ENCODE results near the gene CNTRL. TPM values are rescaled to one million over a fixed set of nuclear protein-coding genes. Genes with fewer than 3 reads are reported as not detected.
A peak's percentile ranks its signal among the peaks of the same experiment; 100 is the strongest.

CNTRL gene
- total RNA-seq, 1 experiment from 2014 or later, result 94.6 TPM

DNA sequence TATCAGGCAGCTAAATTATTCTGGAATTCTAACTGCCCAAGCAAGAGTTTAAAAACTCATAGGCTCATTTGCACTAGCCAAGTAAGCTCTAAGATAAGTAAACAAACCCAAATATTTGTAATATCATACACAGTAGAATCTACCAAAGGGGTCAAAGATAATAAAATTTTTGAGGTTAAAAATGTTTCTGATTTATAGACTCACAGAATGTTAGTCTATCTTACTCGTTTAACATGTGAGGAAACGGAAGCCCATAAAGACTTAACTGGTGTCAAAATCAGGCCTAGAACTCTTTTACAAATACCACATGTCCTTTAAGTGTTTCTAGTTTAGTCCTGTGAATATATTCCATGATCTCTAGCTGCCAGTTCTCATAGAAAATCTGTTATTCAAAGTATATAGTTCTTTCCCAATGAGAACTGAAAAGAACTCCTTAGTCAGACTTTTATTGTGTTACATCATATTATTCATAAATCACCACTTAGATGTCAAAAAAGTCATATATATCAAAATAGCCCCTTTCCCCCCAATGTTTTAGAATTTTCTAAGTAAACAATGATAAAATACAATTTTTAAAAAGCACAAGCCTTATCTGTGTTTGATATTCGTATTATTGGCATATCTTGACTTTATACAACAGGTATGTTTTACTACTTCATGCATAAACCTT lies 113.0 kb downstream of the CNTRL start:
- no peaks in the 10 kb centered on the region for H3K9me3 ChIP-seq (ENCODE audit: low read length)
- peak overlapping the region; percentile 83 for H3K27ac ChIP-seq (ENCODE audit: low read length)
- H3K4me3 ChIP-seq (ENCODE audit: low read length), result no peak overlapping the region
- H3K4me2 ChIP-seq (ENCODE audit: low read depth, low read length, poor library complexity, severe bottlenecking), result peak overlapping the region; percentile 58
- no peaks in the 10 kb centered on the region for H3K9me2 ChIP-seq (replicated peaks; ENCODE audit: insufficient read depth, low read length)
- H3K79me2 ChIP-seq (ENCODE audit: low read length), result peaks cover 98% of the 10 kb centered on the region
- H3K27me3 ChIP-seq (ENCODE audit: low read length), result no peaks in the 10 kb centered on the region
- peaks cover 46% of the 10 kb centered on the region for H3K36me3 ChIP-seq (ENCODE audit: insufficient read depth, low read length)
- peaks cover 32% of the 10 kb centered on the region for H4K20me1 ChIP-seq (ENCODE audit: insufficient read depth, low read depth, low read length)
- DNase-seq, result no peak
- H3K4me1 ChIP-seq (ENCODE audit: low read length), result peaks cover 99% of the 10 kb centered on the region
- 0 out of 2 replicates have a peak overlapping the region, but pooled peaks have one; percentile 3 for H3K9ac ChIP-seq (ENCODE audit: low read length)
- no peak overlapping the region for H2AFZ ChIP-seq (ENCODE audit: low read length)

DNA sequence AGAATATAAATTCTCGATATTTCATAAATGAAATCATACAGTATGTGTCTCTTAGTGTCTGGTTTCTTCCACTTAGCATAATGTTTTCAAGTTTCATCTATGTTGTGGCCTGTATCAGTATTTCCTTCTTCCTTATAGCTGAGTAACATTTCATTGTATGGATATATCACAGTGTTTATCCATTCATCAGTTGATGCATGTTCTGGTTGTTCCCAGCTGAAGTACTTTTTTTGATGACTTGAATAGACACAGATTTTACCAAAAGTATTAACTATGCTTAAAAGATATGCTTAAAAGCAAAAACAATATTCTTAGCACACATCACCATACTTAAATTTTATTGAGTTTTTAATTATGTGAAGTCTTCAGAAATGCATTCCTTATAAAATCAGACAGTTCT lies 114.3 kb downstream of the CNTRL start:
- Histone ChIP-seq H3K9me3 (ENCODE audit: low read length) (no peaks in the 10 kb centered on the region), H3K27me3 (ENCODE audit: low read length) (no peaks in the 10 kb centered on the region), H3K79me2 (ENCODE audit: low read length) (peaks cover 98% of the 10 kb centered on the region), H3K9me2 (replicated peaks; ENCODE audit: insufficient read depth, low read length) (no peaks in the 10 kb centered on the region), H3K27ac (ENCODE audit: low read length) (0 out of 2 replicates have a peak overlapping the region, but pooled peaks have one; percentile 19), H4K20me1 (ENCODE audit: insufficient read depth, low read depth, low read length) (peaks cover 30% of the 10 kb centered on the region), H3K36me3 (ENCODE audit: insufficient read depth, low read length) (peaks cover 46% of the 10 kb centered on the region), H2AFZ (ENCODE audit: low read length) (no peak overlapping the region), H3K4me2 (ENCODE audit: low read depth, low read length, poor library complexity, severe bottlenecking) (no peak overlapping the region), H3K4me1 (ENCODE audit: low read length) (peaks cover 99% of the 10 kb centered on the region), H3K4me3 (ENCODE audit: low read length) (no peak overlapping the region), H3K9ac (ENCODE audit: low read length) (no peak overlapping the region)
- DNase-seq, result no peak

GRCh38 chr9:121189660-121190059 lies 114.9 kb downstream of the CNTRL start:
- Histone ChIP-seq H2AFZ (ENCODE audit: low read length) (no peak overlapping the region), H3K27me3 (ENCODE audit: low read length) (no peaks in the 10 kb centered on the region), H3K27ac (ENCODE audit: low read length) (peak overlapping the region; percentile 79), H3K4me2 (ENCODE audit: low read depth, low read length, poor library complexity, severe bottlenecking) (no peak overlapping the region), H3K36me3 (ENCODE audit: insufficient read depth, low read length) (peaks cover 46% of the 10 kb centered on the region), H3K9ac (ENCODE audit: low read length) (no peak overlapping the region), H3K79me2 (ENCODE audit: low read length) (peaks cover 98% of the 10 kb centered on the region), H3K4me1 (ENCODE audit: low read length) (peaks cover 99% of the 10 kb centered on the region), H4K20me1 (ENCODE audit: insufficient read depth, low read depth, low read length) (peaks cover 32% of the 10 kb centered on the region), H3K9me3 (ENCODE audit: low read length) (no peaks in the 10 kb centered on the region), H3K4me3 (ENCODE audit: low read length) (no peak overlapping the region), H3K9me2 (replicated peaks; ENCODE audit: insufficient read depth, low read length) (no peaks in the 10 kb centered on the region)
- DNase-seq, result no peak

GRCh38 chr9:121191235-121191634 lies 116.5 kb downstream of the CNTRL start:
- Histone ChIP-seq H3K27ac (ENCODE audit: low read length) (peak overlapping the region; percentile 79), H3K27me3 (ENCODE audit: low read length) (no peaks in the 10 kb centered on the region), H3K9me2 (replicated peaks; ENCODE audit: insufficient read depth, low read length) (no peaks in the 10 kb centered on the region), H3K36me3 (ENCODE audit: insufficient read depth, low read length) (peaks cover 44% of the 10 kb centered on the region), H3K4me1 (ENCODE audit: low read length) (peaks cover 99% of the 10 kb centered on the region), H3K9me3 (ENCODE audit: low read length) (no peaks in the 10 kb centered on the region), H2AFZ (ENCODE audit: low read length) (no peak overlapping the region), H3K4me2 (ENCODE audit: low read depth, low read length, poor library complexity, severe bottlenecking) (peak overlapping the region; percentile 93), H3K9ac (ENCODE audit: low read length) (no peak overlapping the region), H3K79me2 (ENCODE audit: low read length) (peaks cover 98% of the 10 kb centered on the region), H4K20me1 (ENCODE audit: insufficient read depth, low read depth, low read length) (peaks cover 44% of the 10 kb centered on the region), H3K4me3 (ENCODE audit: low read length) (no peak overlapping the region)
- DNase-seq, result no peak

- H3K4me1 ChIP-seq (ENCODE audit: low read length), result peaks cover 99% of the 10 kb centered on the region
- H3K27me3 ChIP-seq (ENCODE audit: low read length), result no peaks in the 10 kb centered on the region
- peak; percentile 81 for DNase-seq
- no peaks in the 10 kb centered on the region for H3K9me2 ChIP-seq (replicated peaks; ENCODE audit: insufficient read depth, low read length)
- peaks cover 34% of the 10 kb centered on the region; the same call in 1 of the 2 replicates for H3K36me3 ChIP-seq (ENCODE audit: insufficient read depth, low read length)
- H4K20me1 ChIP-seq (ENCODE audit: insufficient read depth, low read depth, low read length), result peaks cover 53% of the 10 kb centered on the region
- peaks cover 99% of the 10 kb centered on the region for H3K79me2 ChIP-seq (ENCODE audit: low read length)
- H2AFZ ChIP-seq (ENCODE audit: low read length), result no peak overlapping the region
- peak overlapping the region; percentile 93 for H3K4me2 ChIP-seq (ENCODE audit: low read depth, low read length, poor library complexity, severe bottlenecking)
- no peak overlapping the region for H3K9ac ChIP-seq (ENCODE audit: low read length)
- H3K27ac ChIP-seq (ENCODE audit: low read length), result peak overlapping the region; percentile 79
- H3K4me3 ChIP-seq (ENCODE audit: low read length), result peak overlapping the region; percentile 34
- no peaks in the 10 kb centered on the region for H3K9me3 ChIP-seq (ENCODE audit: low read length)
Measured at GRCh38 chr9:121192518-121192917, 117.8 kb downstream of the CNTRL start.

DNA sequence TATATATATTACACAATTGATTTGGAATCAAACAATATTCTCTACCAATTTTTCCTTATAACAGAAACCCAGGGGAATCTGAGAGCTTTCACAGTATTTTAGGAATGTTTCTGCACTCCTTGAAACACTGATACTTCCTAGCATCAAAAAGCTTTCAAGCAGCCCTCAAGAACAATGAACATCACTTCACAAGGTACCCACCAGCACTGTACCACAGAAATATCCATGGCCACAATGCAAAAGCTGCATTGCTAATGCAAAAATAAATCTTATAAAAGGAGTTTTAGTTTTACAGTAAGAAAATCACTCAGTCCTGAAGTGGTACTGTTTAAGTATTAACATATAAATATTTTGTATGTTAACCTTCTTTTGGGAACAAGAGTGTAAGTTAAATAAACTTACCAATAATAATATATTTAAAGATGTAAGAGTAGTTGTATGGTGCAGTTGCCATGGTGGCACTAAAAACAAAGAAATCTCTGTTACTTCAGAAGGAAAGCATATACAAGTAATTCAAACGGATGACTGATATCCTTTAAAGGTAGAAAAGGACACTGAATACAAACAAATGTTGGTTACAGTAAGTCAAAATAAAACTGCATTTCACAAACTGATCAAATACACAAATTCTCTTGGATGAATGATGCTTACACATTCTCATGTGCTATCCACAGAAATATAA lies 118.3 kb downstream of the CNTRL start:
- H3K9me2 ChIP-seq (replicated peaks; ENCODE audit: insufficient read depth, low read length), result no peaks in the 10 kb centered on the region
- no peaks in the 10 kb centered on the region for H3K27me3 ChIP-seq (ENCODE audit: low read length)
- no peak overlapping the region for H3K9ac ChIP-seq (ENCODE audit: low read length)
- H3K4me3 ChIP-seq (ENCODE audit: low read length), result peak overlapping the region; percentile 34
- H4K20me1 ChIP-seq (ENCODE audit: insufficient read depth, low read depth, low read length), result peaks cover 58% of the 10 kb centered on the region
- H3K79me2 ChIP-seq (ENCODE audit: low read length), result peaks cover 99% of the 10 kb centered on the region
- peak overlapping the region; percentile 93 for H3K4me2 ChIP-seq (ENCODE audit: low read depth, low read length, poor library complexity, severe bottlenecking)
- peaks cover 99% of the 10 kb centered on the region for H3K4me1 ChIP-seq (ENCODE audit: low read length)
- peak overlapping the region; percentile 79 for H3K27ac ChIP-seq (ENCODE audit: low read length)
- no peaks in the 10 kb centered on the region for H3K9me3 ChIP-seq (ENCODE audit: low read length)
- no peak overlapping the region for H2AFZ ChIP-seq (ENCODE audit: low read length)
- peak; percentile 57 for DNase-seq
- peaks cover 30% of the 10 kb centered on the region; the same call in 1 of the 2 replicates for H3K36me3 ChIP-seq (ENCODE audit: insufficient read depth, low read length)

- no peaks in the 10 kb centered on the region for H3K9me2 ChIP-seq (replicated peaks; ENCODE audit: insufficient read depth, low read length)
- H3K4me3 ChIP-seq (ENCODE audit: low read length), result 0 out of 2 replicates have a peak overlapping the region, but pooled peaks have one; percentile 25
- H3K4me1 ChIP-seq (ENCODE audit: low read length), result peaks cover 100% of the 10 kb centered on the region
- H3K27ac ChIP-seq (ENCODE audit: low read length), result peak overlapping the region; percentile 79
- peaks cover 100% of the 10 kb centered on the region for H3K79me2 ChIP-seq (ENCODE audit: low read length)
- no peaks in the 10 kb centered on the region for H3K27me3 ChIP-seq (ENCODE audit: low read length)
- H3K9ac ChIP-seq (ENCODE audit: low read length), result peak overlapping the region; percentile 35; the same call in 1 of the 2 replicates
- no peak overlapping the region for H2AFZ ChIP-seq (ENCODE audit: low read length)
- H4K20me1 ChIP-seq (ENCODE audit: insufficient read depth, low read depth, low read length), result peaks cover 73% of the 10 kb centered on the region
- H3K36me3 ChIP-seq (ENCODE audit: insufficient read depth, low read length), result peaks cover 28% of the 10 kb centered on the region; the same call in 1 of the 2 replicates
- H3K4me2 ChIP-seq (ENCODE audit: low read depth, low read length, poor library complexity, severe bottlenecking), result peak overlapping the region; percentile 93
- no peaks in the 10 kb centered on the region for H3K9me3 ChIP-seq (ENCODE audit: low read length)
- peak; percentile 47 for DNase-seq
Measured at GRCh38 chr9:121194730-121195129, 120.0 kb downstream of the CNTRL start.

DNA sequence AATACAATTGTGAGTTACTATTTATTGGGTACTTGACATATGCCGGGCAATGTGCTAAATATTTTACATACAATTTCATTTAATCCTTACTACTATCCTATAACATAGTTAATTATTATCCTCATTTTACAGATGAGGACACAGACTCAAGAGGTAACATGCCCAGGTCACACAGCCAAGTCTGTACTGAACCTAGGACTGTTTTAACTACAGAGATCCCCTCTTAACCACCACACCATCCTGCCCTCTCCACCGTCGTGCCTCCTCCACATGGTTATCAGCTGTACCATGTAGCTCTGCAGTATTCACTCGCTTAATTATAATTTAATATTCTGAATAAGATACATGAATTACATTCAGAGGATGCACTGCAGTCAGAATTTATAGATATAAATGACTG lies 121.6 kb downstream of the CNTRL start:
- H3K36me3 ChIP-seq (ENCODE audit: insufficient read depth, low read length), result peaks cover 17% of the 10 kb centered on the region
- peak overlapping the region; percentile 31; the same call in 1 of the 2 replicates for H3K9ac ChIP-seq (ENCODE audit: low read length)
- no peak overlapping the region for H2AFZ ChIP-seq (ENCODE audit: low read length)
- no peaks in the 10 kb centered on the region for H3K9me3 ChIP-seq (ENCODE audit: low read length)
- no peaks in the 10 kb centered on the region for H3K9me2 ChIP-seq (replicated peaks; ENCODE audit: insufficient read depth, low read length)
- peaks cover 100% of the 10 kb centered on the region for H3K79me2 ChIP-seq (ENCODE audit: low read length)
- peak overlapping the region; percentile 79 for H3K27ac ChIP-seq (ENCODE audit: low read length)
- peak; percentile 59 for DNase-seq
- H4K20me1 ChIP-seq (ENCODE audit: insufficient read depth, low read depth, low read length), result peaks cover 76% of the 10 kb centered on the region
- peak overlapping the region; percentile 93 for H3K4me2 ChIP-seq (ENCODE audit: low read depth, low read length, poor library complexity, severe bottlenecking)
- H3K4me3 ChIP-seq (ENCODE audit: low read length), result peak overlapping the region; percentile 25; the same call in 1 of the 2 replicates
- peaks cover 88% of the 10 kb centered on the region for H3K4me1 ChIP-seq (ENCODE audit: low read length)
- H3K27me3 ChIP-seq (ENCODE audit: low read length), result no peaks in the 10 kb centered on the region

Measured in Karpas-422 (cell line).